HEK293 (cell line): ENCODE data around the gene C6orf47.

ENCODE experiments used
- ZNF146 ChIP-seq: fragments of 450-650 bp; formaldehyde crosslinking; IDR thresholded peaks from 2 replicates; pipeline ENCODE4 v1.5.1; 2016; ENCODE audit warnings: missing biosample characterization, missing genetic modification characterization
- ZNF416 ChIP-seq: fragments of 450-650 bp; formaldehyde crosslinking; IDR thresholded peaks from 2 replicates; pipeline ENCODE4 v1.5.1; 2016; ENCODE audit warnings: missing biosample characterization, missing genetic modification characterization
- TF ChIP-seq, protein P1 (sequence below): fragments of 450-650 bp; formaldehyde crosslinking; IDR thresholded peaks from 2 replicates; pipeline ENCODE4 v1.5.1; 2016; ENCODE audit warnings: missing biosample characterization, missing genetic modification characterization, borderline replicate concordance

DNA sequence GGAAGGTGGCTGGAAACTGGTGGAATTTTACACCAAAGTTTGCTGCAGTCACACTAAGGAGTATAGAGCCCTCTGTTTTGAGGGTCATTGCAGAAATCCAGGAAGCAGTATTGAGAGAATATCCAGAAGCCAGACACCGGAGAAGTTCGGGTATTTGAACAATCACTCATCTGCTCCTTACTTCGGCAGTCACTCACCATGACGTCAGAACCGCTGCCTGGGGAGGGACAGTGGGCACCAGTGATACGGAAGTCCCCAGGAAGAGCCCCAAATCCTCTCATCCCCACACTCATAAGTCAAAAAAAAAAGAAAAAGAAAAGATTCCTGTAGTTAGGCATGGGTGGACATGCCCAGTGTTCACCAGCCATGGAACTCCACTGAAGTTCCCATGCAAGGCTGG, 16.3 kb upstream of the C6orf47 start:
- TF ChIP-seq ZNF416 (tag by site-specific recombination) = no peak
- TF ChIP-seq ZNF146 (tag by site-specific recombination) = no peak
- TF ChIP-seq, protein P1, sequence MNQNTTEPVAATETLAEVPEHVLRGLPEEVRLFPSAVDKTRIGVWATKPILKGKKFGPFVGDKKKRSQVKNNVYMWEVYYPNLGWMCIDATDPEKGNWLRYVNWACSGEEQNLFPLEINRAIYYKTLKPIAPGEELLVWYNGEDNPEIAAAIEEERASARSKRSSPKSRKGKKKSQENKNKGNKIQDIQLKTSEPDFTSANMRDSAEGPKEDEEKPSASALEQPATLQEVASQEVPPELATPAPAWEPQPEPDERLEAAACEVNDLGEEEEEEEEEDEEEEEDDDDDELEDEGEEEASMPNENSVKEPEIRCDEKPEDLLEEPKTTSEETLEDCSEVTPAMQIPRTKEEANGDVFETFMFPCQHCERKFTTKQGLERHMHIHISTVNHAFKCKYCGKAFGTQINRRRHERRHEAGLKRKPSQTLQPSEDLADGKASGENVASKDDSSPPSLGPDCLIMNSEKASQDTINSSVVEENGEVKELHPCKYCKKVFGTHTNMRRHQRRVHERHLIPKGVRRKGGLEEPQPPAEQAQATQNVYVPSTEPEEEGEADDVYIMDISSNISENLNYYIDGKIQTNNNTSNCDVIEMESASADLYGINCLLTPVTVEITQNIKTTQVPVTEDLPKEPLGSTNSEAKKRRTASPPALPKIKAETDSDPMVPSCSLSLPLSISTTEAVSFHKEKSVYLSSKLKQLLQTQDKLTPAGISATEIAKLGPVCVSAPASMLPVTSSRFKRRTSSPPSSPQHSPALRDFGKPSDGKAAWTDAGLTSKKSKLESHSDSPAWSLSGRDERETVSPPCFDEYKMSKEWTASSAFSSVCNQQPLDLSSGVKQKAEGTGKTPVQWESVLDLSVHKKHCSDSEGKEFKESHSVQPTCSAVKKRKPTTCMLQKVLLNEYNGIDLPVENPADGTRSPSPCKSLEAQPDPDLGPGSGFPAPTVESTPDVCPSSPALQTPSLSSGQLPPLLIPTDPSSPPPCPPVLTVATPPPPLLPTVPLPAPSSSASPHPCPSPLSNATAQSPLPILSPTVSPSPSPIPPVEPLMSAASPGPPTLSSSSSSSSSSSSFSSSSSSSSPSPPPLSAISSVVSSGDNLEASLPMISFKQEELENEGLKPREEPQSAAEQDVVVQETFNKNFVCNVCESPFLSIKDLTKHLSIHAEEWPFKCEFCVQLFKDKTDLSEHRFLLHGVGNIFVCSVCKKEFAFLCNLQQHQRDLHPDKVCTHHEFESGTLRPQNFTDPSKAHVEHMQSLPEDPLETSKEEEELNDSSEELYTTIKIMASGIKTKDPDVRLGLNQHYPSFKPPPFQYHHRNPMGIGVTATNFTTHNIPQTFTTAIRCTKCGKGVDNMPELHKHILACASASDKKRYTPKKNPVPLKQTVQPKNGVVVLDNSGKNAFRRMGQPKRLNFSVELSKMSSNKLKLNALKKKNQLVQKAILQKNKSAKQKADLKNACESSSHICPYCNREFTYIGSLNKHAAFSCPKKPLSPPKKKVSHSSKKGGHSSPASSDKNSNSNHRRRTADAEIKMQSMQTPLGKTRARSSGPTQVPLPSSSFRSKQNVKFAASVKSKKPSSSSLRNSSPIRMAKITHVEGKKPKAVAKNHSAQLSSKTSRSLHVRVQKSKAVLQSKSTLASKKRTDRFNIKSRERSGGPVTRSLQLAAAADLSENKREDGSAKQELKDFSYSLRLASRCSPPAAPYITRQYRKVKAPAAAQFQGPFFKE (tag by site-specific recombination) = no peak
